HG02981 (cell line): ENCODE data around the gene USP24.

Experiments used
- ATAC-seq: cut with Tn5 transposase; IDR thresholded peaks from one replicate; pipeline ENCODE4 v1.9.1; 2021; ENCODE audit warnings: mild to moderate bottlenecking, moderate library complexity; ENCODE audit not compliant: unreplicated experiment

Gene USP24

DNA sequence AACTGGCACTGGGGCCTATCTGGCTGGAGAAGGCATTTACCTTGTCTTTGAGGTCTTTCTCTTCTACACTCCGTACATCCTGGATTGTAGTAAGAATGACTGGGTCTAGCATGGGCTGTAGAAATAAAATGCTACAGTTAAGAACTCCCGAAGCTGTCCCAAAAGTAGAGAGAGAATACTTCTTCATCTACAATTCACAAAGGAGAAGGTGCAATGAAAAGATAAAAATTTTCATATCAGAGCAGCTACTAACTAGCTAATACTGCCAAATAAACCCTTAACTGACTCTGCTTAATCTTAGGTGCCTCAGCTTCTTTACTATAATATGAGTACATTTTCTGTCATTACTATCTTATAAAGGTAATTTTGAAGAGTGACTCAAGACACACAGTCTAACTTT, 55.6 kb downstream of the USP24 start:
- no peak for ATAC-seq

DNA sequence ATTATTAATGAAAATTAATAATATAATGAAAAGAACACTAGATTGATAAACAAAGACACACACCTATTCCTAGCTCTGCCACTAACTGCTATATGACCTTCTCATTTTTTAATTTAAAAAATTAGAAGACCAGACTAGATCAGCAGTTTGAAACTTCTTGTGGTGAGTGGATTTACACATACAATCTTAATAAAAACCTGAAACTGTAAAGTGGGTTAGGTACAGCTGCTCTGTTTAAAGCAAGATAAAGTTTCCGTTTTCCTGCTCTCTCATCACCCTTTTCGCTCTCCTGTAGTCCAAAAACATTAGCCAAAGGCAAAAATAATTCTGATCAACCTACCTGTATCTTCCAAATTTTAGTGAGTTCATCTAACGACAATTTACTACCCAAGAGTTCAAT, 58.6 kb downstream of the USP24 start:
- ATAC-seq = no peak

DNA sequence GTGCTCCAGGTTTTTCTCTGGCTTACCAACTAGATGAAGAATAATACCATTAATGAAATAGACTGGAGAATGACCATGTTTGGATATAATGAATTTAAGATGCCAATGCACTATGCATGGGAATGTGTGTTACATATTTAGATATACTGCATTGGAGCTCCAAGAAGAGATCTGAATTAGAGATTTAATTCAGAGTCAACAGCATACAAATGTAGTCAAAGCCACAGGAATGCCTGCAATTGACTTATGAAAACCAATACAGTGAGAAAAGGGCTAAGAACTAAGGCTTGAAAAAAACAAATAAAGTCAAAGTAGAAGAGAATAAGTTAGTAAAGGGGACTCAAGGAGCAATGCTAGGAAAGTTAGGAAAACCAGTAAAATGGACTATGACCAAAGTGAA, 59.1 kb downstream of the USP24 start:
- no peak for ATAC-seq

DNA sequence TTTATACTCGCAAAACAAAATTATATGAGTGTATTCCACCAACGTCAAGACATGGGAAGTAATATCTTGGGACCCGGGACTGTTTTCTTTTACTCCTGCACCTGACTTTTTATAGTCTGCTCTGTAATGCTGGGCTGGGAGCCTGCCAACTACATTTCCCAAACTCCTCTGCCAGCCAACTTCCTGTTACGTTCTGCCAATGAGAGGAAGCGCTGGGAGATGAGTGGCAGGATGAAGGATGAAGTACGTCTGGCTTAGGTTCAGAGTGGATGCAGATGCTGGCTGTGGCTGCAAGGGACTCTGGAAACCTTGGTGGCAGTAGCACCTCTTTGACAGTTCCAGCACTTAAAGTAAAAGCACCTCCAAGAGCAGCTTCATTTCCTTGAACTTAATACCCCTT, 59.6 kb downstream of the USP24 start:
- ATAC-seq = no peak

DNA sequence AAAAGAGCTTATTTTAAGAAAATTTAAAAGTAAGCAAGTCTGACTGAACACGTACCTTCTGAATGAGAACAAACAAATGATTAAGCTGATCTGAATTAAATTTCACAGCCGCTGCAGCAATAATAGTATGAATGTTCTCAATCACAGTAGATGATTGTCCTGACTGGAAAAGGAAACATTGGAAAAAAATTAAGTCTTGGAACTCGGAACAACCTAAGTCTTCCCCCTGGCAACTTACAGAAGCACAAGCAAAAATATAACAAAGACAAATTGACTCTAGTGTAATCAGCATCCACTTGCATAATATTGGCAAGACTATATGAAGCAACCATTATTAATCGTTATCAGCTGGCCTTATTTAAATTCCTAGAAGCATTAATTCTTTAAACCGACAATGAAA, 60.5 kb downstream of the USP24 start:
- ATAC-seq = no peak

DNA sequence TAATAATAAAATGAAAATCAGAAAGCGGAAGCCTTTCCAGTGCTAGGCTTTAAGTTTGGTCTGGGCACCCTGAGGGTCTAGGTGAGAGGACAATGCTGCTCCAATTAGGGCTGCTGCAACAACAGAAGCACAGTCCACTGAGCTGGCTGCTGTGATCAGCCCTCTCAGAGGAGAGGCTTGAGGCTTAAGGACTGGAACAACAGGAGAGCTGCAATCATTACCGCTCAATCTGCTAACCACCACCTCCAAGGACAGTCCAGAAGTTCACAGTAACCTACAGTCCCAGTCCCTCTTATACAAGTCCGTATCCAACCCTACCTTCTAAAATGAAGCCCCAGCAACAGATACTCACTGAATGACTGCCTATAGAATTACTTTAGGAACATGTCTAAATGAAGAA, 62.1 kb downstream of the USP24 start:
- ATAC-seq = no peak

DNA sequence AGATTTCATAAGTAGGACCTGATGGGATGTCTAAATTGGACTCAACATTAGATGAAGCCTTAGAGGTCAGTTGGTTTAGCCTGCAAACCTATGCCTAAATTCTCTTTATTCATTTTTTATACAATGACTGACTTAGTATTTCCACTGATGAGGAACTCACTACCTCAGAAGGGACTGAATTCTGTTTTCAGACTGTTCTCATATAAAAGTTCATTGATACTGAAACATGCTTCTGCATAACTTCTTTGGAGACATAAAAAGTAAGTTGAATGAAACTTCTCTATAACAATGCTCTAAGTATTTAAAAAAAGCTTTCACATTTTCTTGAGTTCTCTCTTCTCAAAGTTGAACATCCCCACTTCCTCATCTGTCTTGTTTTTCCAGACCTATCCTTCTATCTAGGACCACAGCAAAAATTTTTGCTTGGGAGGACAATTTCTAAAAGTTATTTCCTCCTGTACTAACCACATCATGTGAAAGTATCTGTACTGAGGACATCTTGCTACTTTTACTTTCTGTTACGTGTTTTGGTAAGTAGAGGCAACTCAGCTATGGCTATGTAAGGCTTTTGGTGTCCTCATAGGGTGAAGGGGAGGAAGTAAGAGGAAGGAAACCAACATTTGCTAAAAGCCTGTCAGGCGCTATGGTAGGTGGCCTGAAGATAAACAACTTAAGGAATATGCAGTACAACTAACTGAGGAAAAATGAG, 64.1 kb downstream of the USP24 start:
- peak; percentile 86 for ATAC-seq

DNA sequence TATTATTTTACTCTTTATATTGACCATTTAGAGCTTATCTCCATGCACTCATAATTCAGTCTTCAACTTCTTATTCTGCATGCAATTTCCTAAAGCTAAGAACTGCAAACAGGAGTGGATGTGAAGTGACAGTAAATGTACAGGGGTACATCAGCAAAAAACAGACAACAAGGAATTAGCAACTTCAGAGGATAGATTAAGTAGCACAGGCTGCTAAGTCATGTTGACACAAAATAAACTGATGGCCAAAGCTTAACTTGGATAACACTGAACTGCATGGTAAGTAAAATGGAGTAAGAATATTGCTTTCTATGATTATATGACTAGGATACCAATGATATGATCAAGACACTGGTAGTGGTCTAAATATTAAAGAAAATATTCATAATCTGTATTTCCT, 66.5 kb downstream of the USP24 start:
- ATAC-seq = no peak

DNA sequence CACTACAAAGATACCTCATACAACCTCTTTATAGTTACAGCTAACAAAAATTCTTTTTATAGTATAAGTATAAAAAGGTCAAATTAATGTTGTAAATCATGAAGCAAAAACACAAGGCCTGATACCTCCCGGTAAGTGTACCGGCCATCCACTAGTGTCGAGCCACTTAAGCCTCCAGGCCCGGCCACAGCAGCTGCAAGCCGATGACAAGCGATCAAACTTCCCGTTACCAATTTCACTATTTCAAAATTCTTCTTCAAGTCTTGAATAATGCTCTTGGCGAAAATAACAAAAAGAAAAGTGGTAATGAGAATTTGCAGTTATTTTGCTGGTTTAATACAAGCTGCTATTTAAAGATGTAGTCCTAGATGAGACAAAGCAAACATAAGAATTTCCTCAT, 67.6 kb downstream of the USP24 start:
- ATAC-seq = no peak

DNA sequence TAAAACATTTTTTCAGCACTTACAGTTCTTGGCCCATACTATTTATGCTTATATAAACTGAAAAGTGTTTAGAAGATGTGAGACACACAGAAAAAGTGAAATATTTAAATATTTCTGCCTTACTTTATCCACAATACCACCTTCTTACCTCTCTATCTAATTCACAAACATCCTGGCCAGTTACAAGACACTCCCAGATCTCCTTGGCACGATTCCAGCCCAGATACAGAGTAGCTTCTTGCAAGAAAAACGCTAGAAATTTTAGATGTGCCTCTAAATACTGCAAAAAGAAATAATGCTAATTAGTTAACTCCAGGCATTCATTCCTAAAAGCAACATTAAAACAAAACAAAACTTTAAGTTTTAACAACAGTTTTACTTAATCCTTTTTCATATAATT, 68.4 kb downstream of the USP24 start:
- no peak for ATAC-seq

DNA sequence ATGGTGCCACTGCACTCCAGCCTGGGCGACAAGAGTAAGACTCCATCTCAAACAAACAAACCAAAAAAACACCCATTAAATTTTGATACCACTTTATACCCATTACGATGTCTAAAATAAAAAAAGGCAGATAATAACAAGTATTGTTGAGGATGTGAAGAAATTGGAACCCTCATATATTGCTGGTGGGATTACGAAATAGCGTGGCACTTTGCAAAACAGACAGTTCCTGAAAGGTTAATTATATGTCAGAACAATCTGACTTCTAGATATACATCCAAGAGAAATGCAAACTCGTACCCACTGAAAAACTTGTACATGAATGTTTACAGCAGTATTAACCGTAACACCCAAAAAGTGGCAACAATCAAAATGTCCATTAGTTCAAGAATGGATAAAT, 70.3 kb downstream of the USP24 start:
- ATAC-seq = no peak

DNA sequence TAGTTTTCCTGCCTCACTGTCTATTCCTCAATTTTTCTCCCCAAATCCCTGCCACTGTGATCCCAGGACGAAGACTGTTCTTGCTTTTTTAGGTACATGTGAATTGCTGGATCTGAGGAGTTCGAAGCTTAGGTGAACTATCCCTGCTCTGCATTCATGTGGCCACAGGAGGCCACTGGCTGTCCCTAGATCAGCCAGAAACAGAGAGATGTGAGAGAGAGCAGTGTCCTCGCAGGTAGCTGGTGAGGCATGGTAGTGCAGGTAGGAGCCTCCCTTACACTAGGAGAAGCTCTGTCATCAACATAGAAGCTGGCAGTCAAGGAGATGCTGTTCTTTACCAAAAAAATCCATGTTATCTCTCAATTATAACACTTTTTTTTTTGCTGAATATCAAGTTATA, 71.5 kb downstream of the USP24 start:
- ATAC-seq = peak; percentile 84

DNA sequence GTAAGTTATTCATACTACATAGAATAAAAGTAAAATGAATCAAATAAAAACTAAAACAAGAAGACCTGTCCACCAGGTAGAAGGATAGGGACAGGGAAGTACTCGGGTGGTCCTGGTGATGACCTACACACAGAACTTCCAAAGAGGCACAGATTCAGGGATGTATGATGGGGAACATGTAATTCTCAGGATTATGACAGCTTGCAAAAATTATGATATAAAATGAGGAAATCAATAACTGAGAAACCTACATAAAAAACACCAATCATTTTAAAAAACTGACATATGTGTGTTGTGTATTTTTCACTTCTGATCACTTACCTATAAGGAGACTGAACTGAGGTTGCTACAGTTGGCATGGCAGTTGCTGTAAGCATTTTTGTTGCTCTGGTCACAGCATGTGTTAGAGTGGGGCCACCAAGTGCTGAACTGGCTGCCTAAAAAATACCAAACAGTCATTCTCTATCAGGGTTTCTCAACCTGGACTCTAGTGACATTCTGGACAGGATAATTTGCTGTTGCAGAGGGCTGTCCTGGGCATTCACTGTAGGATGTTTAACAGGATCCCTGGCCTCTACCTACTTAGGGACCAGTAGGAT, 73.8 kb downstream of the USP24 start:
- no peak for ATAC-seq

DNA sequence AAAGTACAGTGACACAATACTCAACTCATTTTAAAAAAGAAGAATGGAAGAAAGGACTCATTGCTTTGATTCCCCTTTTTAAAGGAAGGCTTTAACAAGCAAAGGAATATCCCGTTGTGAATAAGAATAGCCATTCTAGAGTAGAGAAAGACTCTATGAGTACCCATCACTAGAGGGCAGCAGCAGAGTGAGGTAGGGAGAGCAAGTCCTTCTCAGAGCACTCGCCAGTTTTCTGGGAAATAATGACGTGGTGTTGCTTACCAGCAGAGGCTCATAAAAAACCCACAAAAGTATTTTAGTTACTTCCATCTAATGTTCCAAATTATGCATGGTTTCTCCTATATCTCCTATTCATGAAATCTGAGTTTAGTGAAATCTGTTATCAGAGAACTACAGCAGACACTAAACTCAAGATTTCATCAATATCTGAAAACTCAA, 74.6 kb downstream of the USP24 start:
- ATAC-seq = no peak

DNA sequence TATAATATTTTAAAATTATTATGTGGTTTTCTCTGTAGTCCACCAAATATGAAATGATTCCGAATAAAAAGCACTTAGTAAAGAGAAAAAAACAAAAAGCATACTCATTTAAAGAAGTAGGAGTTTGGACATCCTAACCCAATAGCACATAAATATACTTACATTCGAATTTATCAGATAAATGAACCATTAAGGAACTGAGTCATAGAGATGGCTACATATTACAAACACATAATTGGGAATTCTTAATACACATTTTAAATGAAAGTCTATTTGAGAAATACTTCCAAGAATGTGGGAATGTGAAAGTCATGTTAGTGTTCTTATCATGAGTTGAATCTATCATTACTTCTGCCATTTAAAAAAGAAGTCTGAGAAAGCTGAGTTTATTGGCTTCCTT, 75.0 kb downstream of the USP24 start:
- no peak for ATAC-seq

DNA sequence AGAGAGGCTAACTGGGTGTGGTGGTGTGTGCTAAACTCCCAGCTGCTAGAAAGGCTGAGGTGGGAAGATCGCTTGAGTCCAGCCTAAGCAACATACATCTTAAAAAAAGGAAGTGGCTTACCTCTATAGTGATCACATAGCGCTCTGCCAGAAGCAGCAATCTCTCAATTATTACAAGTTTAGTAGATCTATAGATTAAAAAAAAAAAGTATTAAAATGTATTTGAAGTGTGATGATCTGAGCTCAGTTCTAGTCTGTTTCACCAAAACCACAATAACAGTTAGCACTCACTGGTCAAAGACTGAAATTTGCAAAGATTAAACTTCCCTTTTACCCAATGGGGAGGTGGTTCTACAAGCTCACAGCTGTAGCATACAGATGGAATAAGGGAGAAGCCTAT, 76.3 kb downstream of the USP24 start:
- no peak for ATAC-seq

DNA sequence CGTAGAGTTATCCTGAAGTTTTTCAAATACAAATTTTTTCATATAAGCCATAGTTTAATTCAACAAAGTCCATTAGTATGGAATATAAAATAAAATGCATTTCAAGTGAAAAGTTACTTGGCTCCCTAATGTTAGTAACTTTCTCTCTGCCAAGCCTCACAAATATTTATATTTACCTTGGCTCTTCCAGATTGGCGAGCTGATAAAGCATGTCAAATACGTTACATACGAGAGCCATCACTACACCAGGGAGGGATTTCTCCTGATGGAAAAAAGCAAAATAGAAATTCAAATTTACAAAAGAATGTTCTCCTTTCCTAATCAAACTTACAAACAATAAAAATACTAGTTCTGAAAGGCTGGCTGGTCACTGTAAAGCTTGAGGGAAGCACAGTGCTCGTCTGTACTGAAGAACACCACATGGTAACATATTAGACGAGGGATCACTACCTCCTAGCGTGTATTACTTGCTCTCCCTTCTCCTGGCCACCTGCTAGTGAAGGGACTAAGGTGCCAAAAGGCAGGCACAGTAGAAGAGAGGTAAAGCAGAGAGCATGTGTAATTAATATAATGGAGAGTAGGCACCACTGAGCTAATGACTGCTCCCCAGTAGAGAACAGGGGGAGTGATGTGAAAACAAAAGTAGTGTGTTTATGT, 80.9 kb downstream of the USP24 start:
- no peak for ATAC-seq

DNA sequence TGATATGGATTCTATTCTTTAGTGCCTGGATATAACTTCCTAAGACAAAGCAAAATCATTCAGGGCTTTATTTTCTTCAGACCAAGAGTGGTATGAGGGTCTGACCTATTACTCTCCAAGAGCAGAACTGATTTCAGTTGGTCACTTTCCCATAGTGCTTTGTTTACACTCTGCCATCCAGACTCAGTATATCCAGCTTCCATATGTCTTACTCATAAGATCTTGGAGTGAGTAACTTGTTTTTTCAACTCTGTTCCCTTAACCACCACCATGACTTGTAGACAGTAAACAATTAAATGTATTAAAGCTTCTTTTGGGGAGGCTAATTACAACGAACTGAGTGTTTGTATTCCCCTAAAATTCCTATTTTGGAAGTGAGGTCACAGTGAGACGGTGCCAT, 83.4 kb downstream of the USP24 start:
- no peak for ATAC-seq

DNA sequence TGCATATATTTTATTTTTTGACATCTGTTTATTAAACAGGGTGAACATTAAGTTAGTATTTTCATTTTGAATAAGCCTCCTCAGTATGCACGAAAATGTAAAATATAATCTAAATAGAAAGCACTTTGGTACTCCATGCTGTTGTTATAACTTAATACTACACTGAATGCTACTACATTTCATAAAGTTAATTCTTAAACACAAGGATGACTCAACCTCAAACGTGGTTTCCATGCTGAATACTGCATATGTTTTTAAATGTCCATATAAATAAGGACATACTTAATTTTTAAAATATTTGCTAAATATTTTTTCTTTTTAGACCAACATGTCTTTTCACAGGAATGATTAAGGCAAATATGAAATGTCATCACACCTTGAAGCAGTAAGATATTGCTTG, 83.9 kb downstream of the USP24 start:
- no peak for ATAC-seq

DNA sequence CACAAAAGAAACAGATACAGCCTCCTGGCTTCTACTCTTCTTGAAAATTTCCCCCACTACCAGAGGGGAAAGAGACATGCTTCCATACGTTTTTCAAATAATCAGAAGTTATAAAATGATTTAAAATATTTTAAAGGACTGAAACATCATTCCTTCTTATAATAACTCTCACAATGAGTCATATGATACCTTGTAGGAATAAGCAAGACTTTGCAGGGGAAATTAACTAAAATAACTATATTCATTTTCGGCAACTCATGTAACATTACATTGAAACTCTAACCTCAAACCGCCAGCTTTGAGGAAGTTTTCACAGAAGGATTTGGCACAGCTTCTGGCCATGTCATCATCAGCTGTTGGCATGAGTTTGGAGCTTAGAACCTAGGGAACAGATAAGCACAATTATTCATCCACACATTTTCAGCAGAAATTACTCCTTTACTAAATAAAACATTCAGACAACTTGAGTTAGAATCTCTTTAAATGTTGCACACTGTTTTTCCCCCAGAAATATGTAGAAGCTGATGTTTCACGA, 85.9 kb downstream of the USP24 start:
- ATAC-seq = no peak

DNA sequence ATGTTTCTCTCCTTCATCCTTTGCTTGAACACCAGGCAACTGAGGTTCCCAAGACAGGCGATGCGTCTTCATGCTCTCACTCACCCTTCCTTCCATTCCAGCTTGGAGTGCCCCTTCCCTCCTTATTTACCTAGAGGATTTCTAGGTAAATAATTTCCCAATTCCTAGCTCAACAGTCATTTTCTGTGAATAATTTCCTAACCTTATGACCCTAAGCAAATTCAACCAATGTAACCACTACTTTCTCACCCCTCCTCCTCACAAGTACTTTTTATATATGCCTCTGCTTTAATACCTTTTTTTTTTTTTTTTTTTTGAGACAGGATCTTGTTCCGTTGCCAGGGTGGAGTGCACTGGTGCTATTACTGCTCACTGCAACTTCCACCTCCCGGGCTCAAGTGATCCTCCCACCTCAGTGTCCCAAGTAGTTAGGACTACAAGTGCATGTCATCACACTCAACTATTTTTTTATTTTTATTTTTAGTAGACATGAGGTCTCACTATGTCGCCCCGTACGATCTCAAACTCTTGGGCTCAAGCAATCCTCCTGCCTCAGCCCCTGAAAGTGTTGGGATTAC, 86.7 kb downstream of the USP24 start:
- no peak for ATAC-seq

DNA sequence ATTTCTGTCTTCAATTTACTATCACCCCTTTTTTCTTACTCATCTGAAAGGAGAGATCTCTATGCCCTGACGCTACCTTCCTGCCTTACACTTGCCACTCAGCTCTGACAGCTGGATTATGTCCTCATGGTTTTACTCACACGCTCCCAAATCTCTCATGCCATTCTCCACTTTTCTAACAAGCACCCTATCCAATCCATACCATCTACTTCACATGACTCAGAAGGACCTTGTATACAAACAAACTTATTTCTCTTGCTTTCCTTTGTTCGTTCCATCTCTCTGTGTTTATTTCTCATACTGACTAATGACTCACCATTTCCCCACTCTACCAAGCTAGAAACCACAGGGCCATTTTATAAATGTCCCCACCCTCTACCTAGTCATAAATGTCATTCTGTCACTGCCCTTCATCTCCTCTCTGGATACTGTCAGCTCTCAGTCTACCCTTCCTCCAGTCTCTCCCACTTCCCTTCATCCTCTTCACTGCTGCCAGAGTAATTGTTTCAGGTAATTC, 87.3 kb downstream of the USP24 start:
- ATAC-seq = peak; percentile 74
